Testis (tissue), 2 donors: ENCODE data around the gene HEBP2.

Source experiments
- CTCF ChIP-seq, 3 experiments: fragments of 450-650 bp in 2 of 3; fragments of 200-600 bp in 1 of 3; sonication (generic) in 1 of 3; IDR thresholded peaks; one replicate each; pipeline ENCODE4 v1.5.1; 2016 to 2019; ENCODE audit warnings: antibody characterized with exemption in 3 of 3, mild to moderate bottlenecking in 2 of 3, moderate library complexity in 1 of 3
- POLR2A ChIP-seq: fragments of 450-650 bp; IDR thresholded peaks from one replicate; pipeline ENCODE4 v1.6.1; 2017; ENCODE audit warnings: antibody characterized with exemption, mild to moderate bottlenecking, moderate library complexity

- no peak for TF ChIP-seq CTCF (IDR thresholded peaks at IDR 0.05)
- no peak for TF ChIP-seq POLR2A
These were observed 6.2 kb downstream of the HEBP2 start for GRCh38 chr6:138410048-138410735.
